IMR-90 (cell line): Measurements from ENCODE around the gene POTEB3. TPM values are rescaled to one million over a fixed set of nuclear protein-coding genes. Genes with fewer than 3 reads are reported as not detected.
"Not testable (repeated sequence)": the region's sequence is repeated elsewhere in the genome, so short reads cannot be mapped to it uniquely, and the experiment has no call there.

Experiments used
- ATAC-seq: fragments of 200-7000 bp; cut with Tn5 transposase; 2 replicates; pipeline ENCODE4 v1.9.1; 2020; ENCODE audit warnings: low read depth, mild to moderate bottlenecking, moderate library complexity
- BruUV-seq: library from RNA; stranded (reverse); fragments of 400-500 nt; replicated peaks from 2 replicates; lab custom pipeline; 2021; lab: Mats Ljungman, UMichigan
- CTCF ChIA-PET: fragments of 300-600 bp; formaldehyde crosslinking; extraction: SDS; loops from one replicate; lab custom pipeline; 2021; ENCODE audit warnings: antibody characterized with exemption; lab: Yijun Ruan, JAX
- POLR2A ChIA-PET: fragments of 300-600 bp; sonication (Branson Sonifier 250); formaldehyde crosslinking; loops from one replicate; lab custom pipeline; 2022; ENCODE audit warnings: antibody characterized with exemption; ENCODE audit not compliant: unreplicated experiment; lab: Charles Lee
- DNase-seq: peaks from one replicate; pipeline ENCODE4 v3.0.0; 2013
- H2AFZ ChIP-seq: replicated peaks from 2 replicates; pipeline ENCODE3; 2013; ENCODE audit warnings: low read length, mild to moderate bottlenecking; ENCODE audit not compliant: poor library complexity
- H2AK5ac ChIP-seq: 2 replicates; pipeline ENCODE4 v1.6.1; 2013; ENCODE audit warnings: low read depth, low read length, inconsistent platforms
- H2AK9ac ChIP-seq: replicated peaks from 2 replicates; pipeline ENCODE3; 2013; ENCODE audit warnings: mild to moderate bottlenecking, low read depth, low read length, moderate library complexity; ENCODE audit not compliant: poor library complexity
- H2BK120ac ChIP-seq: 2 replicates; pipeline ENCODE4 v1.6.1; 2013; ENCODE audit warnings: low read depth, low read length, inconsistent platforms
- H2BK15ac ChIP-seq: 3 replicates; pipeline ENCODE4 v1.6.1; 2013; ENCODE audit warnings: low read depth, low read length, inconsistent platforms
- H2BK20ac ChIP-seq: 2 replicates; pipeline ENCODE4 v1.6.1; 2013; ENCODE audit warnings: low read depth, mild to moderate bottlenecking, inconsistent platforms, low read length, moderate library complexity
- H2BK5ac ChIP-seq: 2 replicates; pipeline ENCODE4 v1.6.1; 2013; ENCODE audit warnings: mild to moderate bottlenecking, low read depth, low read length, inconsistent platforms; ENCODE audit not compliant: poor library complexity, severe bottlenecking
- H3K14ac ChIP-seq: replicated peaks from 2 replicates; pipeline ENCODE4 v1.6.1; 2013; ENCODE audit warnings: low read depth, low read length, inconsistent platforms
- H3K18ac ChIP-seq: 2 replicates; pipeline ENCODE4 v1.6.1; 2013; ENCODE audit warnings: low read depth, low read length, control low read depth
- H3K23ac ChIP-seq: 2 replicates; pipeline ENCODE4 v1.6.1; 2013; ENCODE audit warnings: low read depth, low read length, inconsistent platforms
- H3K27ac ChIP-seq: 2 replicates; pipeline ENCODE4 v1.5.1; 2013; ENCODE audit warnings: mild to moderate bottlenecking, control low read depth, low read length; ENCODE audit not compliant: insufficient read depth
- H3K27me3 ChIP-seq: 2 replicates; pipeline ENCODE4 v1.6.1; 2013; ENCODE audit warnings: low read length; ENCODE audit not compliant: control insufficient read depth, insufficient read depth
- H3K36me3 ChIP-seq: 2 replicates; pipeline ENCODE4 v1.6.1; 2013; ENCODE audit warnings: low read length, mixed read lengths; ENCODE audit not compliant: control insufficient read depth, insufficient read depth
- H3K4ac ChIP-seq: 2 replicates; pipeline ENCODE4 v1.6.1; 2013; ENCODE audit warnings: low read depth, low read length, inconsistent platforms
- H3K4me1 ChIP-seq: 2 replicates; pipeline ENCODE4 v1.6.1; 2013; ENCODE audit warnings: low read length, mixed read lengths; ENCODE audit not compliant: control insufficient read depth, insufficient read depth
- H3K4me2 ChIP-seq: 2 replicates; pipeline ENCODE4 v1.6.1; 2013; ENCODE audit warnings: low read depth, mild to moderate bottlenecking, control low read depth, low read length, moderate library complexity
- H3K4me3 ChIP-seq: 2 replicates; pipeline ENCODE4 v1.5.1; 2013; ENCODE audit warnings: low read depth, mild to moderate bottlenecking, control low read depth, low read length, moderate library complexity; ENCODE audit not compliant: insufficient read depth
- H3K56ac ChIP-seq: 2 replicates; pipeline ENCODE4 v1.6.1; 2013; ENCODE audit warnings: low read length, inconsistent platforms; ENCODE audit not compliant: insufficient read depth; ENCODE audit errors: extremely low read depth
- H3K79me1 ChIP-seq, 2 experiments: 2 replicates each; pipeline ENCODE4 v1.6.1; 2013; ENCODE audit warnings: low read length in 2 of 2, inconsistent platforms in 1 of 2, low read depth in 1 of 2
- H3K9ac ChIP-seq: 2 replicates; pipeline ENCODE4 v1.6.1; 2013; ENCODE audit warnings: low read depth, low read length, control low read depth
- H3K9me1 ChIP-seq: 2 replicates; pipeline ENCODE4 v1.6.1; 2013; ENCODE audit warnings: low read length, inconsistent platforms; ENCODE audit not compliant: insufficient read depth
- H3K9me3 ChIP-seq: 2 replicates; pipeline ENCODE4 v1.6.1; 2013; ENCODE audit warnings: low read length; ENCODE audit not compliant: control insufficient read depth, insufficient read depth
- H4K20me1 ChIP-seq: 2 replicates; pipeline ENCODE4 v1.6.1; 2013; ENCODE audit warnings: low read length, inconsistent platforms; ENCODE audit not compliant: insufficient read depth
- H4K5ac ChIP-seq: 2 replicates; pipeline ENCODE4 v1.6.1; 2013; ENCODE audit warnings: mild to moderate bottlenecking, low read depth, low read length, control low read depth
- H4K8ac ChIP-seq, 2 experiments: 2 replicates each; pipeline ENCODE4 v1.6.1; 2013; ENCODE audit warnings: low read depth in 2 of 2, low read length in 2 of 2, control low read depth in 1 of 2, inconsistent platforms in 1 of 2
- H4K91ac ChIP-seq: 2 replicates; pipeline ENCODE4 v1.6.1; 2013; ENCODE audit warnings: low read depth, low read length, inconsistent platforms; ENCODE audit not compliant: insufficient read depth
- WGBS, 2 experiments: methylation state at CpG; one replicate each; pipeline versions ENCODE4 v1.1.5 to v1.1.7; 2013; ENCODE audit warnings: missing lambda C conversion rate in 2 of 2; ENCODE audit not compliant: insufficient read length in 1 of 2; ENCODE audit errors: extremely low coverage in 2 of 2; 5-methylcytosine and 5-hydroxymethylcytosine counted together
- dilution Hi-C: fragments of 300-500 bp; cut with HindIII; formaldehyde crosslinking; loops from one replicate; pipeline ENCODE4 v1.14.3; 2018; ENCODE audit warnings: low sequenced_read_pairs; ENCODE audit not compliant: unreplicated experiment
- in situ Hi-C: fragments of 300-500 bp; cut with MboI; formaldehyde crosslinking; loops from 3 replicates; pipeline ENCODE4 v1.14.3; 2019; ENCODE audit warnings: low sequenced_read_pairs, inconsistent platforms, mixed read lengths
- intact Hi-C: fragments of 100-400 bp; cut with micrococcal nuclease; formaldehyde crosslinking; loops from 2 replicates; pipeline ENCODE4 v1.10.0; 2022
- polyA plus RNA-seq, 3 experiments: library from polyadenylated mRNA; depleted of rRNA; stranded (reverse); fragments of >200 nt; gene quantifications; 2 replicates each; pipeline ENCODE4 v1.2.3, GENCODE V29; 2012; ENCODE audit warnings: low replicate concordance in 1 of 3
- total RNA-seq: library from RNA; depleted of rRNA; stranded (reverse); fragments of >200 nt; gene quantifications from 2 replicates; pipeline ENCODE4 v1.2.3, GENCODE V29; 2012

POTEB3 gene
- total and polyA plus RNA-seq, 2 of the 4 experiments (the other 2 are of a cell fraction), result not detected

GRCh38 chr15:21397656-21398055, 42.6 kb downstream of the POTEB3 start:
- H3K36me3 ChIP-seq, H3K4ac ChIP-seq, intact Hi-C loops, in situ Hi-C loops, H3K9me3 ChIP-seq, H2BK20ac ChIP-seq, H2AK5ac ChIP-seq, H3K4me2 ChIP-seq, ATAC-seq, dilution Hi-C loops, H3K9me1 ChIP-seq, H3K79me1 ChIP-seq, H3K27me3 ChIP-seq, H2AK9ac ChIP-seq, H3K4me3 ChIP-seq, H3K18ac ChIP-seq, DNase-seq, H4K5ac ChIP-seq, H2AFZ ChIP-seq, H3K56ac ChIP-seq, POLR2A ChIA-PET, CTCF ChIA-PET, H4K91ac ChIP-seq, H4K8ac ChIP-seq, H3K9ac ChIP-seq, H3K27ac ChIP-seq, H3K23ac ChIP-seq, H2BK5ac ChIP-seq, H2BK15ac ChIP-seq, H3K14ac ChIP-seq, H2BK120ac ChIP-seq, H3K4me1 ChIP-seq, BruUV-seq, H4K20me1 ChIP-seq: not testable (repeated sequence)
- no CpG with 5 or more reads among the region's 2 CpGs for WGBS, 2 experiments

- H2BK15ac ChIP-seq, in situ Hi-C loops, H3K56ac ChIP-seq, H2AFZ ChIP-seq, H2BK20ac ChIP-seq, H3K27me3 ChIP-seq, intact Hi-C loops, H2AK5ac ChIP-seq, H4K5ac ChIP-seq, H3K36me3 ChIP-seq, H3K27ac ChIP-seq, H4K91ac ChIP-seq, H3K4me1 ChIP-seq, POLR2A ChIA-PET, H3K9ac ChIP-seq, H3K79me1 ChIP-seq, BruUV-seq, H4K20me1 ChIP-seq, H2BK120ac ChIP-seq, H2AK9ac ChIP-seq, H4K8ac ChIP-seq, H2BK5ac ChIP-seq, H3K18ac ChIP-seq, DNase-seq, ATAC-seq, dilution Hi-C loops, H3K9me1 ChIP-seq, H3K4me2 ChIP-seq, H3K14ac ChIP-seq, CTCF ChIA-PET, H3K4ac ChIP-seq, H3K23ac ChIP-seq, H3K4me3 ChIP-seq, H3K9me3 ChIP-seq: not testable (repeated sequence)
- no CpG with 5 or more reads among the region's 2 CpGs for WGBS, 2 experiments
Observed at GRCh38 chr15:21397186-21397585, 43.1 kb downstream of the POTEB3 start.
